PFSK-1 (cell line): Measurements from ENCODE around the gene FTL.

Experiments
- POLR2AphosphoS5 ChIP-seq: IDR thresholded peaks from 2 replicates; pipeline ENCODE4 v1.6.1; 2012; ENCODE audit warnings: low read depth, mild to moderate bottlenecking, control low read depth, low read length, moderate library complexity
- TAF1 ChIP-seq: IDR thresholded peaks from 2 replicates; pipeline ENCODE4 v1.6.1; 2012; ENCODE audit warnings: low read length, control low read depth, borderline replicate concordance; ENCODE audit not compliant: insufficient read depth
- TF ChIP-seq, protein P1 (sequence below), 2 experiments: IDR thresholded peaks; 2 replicates each; pipeline versions ENCODE4 v1.6.1 to v1.8.0; 2011 to 2012; ENCODE audit warnings: low read depth in 2 of 2, low read length in 2 of 2, control low read depth in 1 of 2, inconsistent platforms in 1 of 2, mild to moderate bottlenecking in 1 of 2, moderate library complexity in 1 of 2; ENCODE audit not compliant: insufficient read depth in 1 of 2

DNA sequence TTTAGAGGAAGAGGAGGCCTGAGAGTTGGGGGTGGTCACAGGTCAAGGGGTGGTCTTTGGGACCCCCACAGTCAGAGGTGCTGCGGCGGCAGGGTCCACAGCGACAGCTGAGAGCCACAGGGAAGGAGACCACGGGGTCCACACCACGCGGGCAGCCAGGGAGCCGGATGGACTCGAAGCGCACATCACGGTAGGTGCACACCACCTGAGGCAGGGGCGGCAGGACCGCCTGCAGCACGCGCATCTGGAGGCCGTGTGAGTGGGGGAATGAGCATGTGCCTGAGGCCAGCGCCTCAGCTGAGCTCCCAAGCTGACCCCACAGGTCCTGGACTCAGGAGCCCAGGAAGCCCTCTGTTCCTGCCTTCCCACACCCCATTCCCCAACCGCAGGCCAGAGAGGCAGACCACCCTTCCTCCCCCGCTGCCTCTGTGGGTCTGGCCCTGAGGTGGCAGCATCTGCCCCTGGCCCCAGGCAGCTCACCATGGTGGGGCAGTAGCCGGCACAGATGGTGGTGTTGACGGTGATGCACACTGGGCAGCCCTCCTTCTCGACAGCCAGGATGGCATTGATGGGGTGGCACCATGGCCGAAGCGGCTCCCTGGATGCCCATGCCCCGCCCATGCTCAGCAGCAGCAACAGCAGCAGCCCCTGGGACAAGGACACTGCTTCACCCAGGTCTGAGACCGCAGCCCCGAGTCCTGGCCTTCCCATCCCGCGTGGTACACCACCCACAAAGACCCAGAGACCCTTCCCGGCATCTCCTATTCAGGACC is 51.1 kb downstream of the FTL start:
- TF ChIP-seq TAF1: no peak
- TF ChIP-seq, protein P1, sequence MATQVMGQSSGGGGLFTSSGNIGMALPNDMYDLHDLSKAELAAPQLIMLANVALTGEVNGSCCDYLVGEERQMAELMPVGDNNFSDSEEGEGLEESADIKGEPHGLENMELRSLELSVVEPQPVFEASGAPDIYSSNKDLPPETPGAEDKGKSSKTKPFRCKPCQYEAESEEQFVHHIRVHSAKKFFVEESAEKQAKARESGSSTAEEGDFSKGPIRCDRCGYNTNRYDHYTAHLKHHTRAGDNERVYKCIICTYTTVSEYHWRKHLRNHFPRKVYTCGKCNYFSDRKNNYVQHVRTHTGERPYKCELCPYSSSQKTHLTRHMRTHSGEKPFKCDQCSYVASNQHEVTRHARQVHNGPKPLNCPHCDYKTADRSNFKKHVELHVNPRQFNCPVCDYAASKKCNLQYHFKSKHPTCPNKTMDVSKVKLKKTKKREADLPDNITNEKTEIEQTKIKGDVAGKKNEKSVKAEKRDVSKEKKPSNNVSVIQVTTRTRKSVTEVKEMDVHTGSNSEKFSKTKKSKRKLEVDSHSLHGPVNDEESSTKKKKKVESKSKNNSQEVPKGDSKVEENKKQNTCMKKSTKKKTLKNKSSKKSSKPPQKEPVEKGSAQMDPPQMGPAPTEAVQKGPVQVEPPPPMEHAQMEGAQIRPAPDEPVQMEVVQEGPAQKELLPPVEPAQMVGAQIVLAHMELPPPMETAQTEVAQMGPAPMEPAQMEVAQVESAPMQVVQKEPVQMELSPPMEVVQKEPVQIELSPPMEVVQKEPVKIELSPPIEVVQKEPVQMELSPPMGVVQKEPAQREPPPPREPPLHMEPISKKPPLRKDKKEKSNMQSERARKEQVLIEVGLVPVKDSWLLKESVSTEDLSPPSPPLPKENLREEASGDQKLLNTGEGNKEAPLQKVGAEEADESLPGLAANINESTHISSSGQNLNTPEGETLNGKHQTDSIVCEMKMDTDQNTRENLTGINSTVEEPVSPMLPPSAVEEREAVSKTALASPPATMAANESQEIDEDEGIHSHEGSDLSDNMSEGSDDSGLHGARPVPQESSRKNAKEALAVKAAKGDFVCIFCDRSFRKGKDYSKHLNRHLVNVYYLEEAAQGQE (IDR thresholded peaks at IDR 0.05; ENCODE audit: insufficient read depth in 1 of 2, low read depth in 2 of 2, low read length in 2 of 2): no peak
- no peak for TF ChIP-seq POLR2AphosphoS5
